OCI-LY1 (cell line): ENCODE measurements around the gene NPSR1.

Source experiments
- EZH2 ChIP-seq: fragments of 200-600 bp; sonication (generic), shearing (Covaris generic); IDR thresholded peaks from 2 replicates; pipeline ENCODE4 v1.8.0; 2017; ENCODE audit warnings: borderline replicate concordance, mixed run types, mild to moderate bottlenecking, antibody characterized with exemption, low read length, moderate library complexity, mixed read lengths
- TF ChIP-seq, protein P1 (sequence below): fragments of 200-600 bp; sonication (generic), shearing (Covaris generic); IDR thresholded peaks from 2 replicates; pipeline ENCODE4 v1.5.1; 2017; ENCODE audit warnings: mild to moderate bottlenecking, antibody characterized with exemption, low read length, moderate library complexity, mixed read lengths

DNA sequence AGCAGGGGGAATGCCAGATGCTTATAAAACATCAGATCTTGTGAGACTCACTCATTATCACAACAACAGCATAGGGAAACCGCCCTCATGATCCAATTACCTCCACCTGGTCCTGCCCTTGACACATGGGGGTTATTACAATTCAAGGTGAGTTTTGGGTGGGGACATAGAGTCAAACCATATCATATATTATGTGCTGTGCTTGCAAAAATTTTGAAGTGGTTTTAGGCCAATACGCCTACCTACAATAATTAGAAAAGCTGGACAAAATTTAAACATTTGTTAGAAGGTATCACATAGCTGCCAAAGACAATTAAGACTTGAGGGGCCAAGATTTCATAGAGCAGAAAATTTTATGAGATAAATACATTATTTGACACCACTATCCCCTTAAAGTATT, 29.5 kb downstream of the NPSR1 start:
- TF ChIP-seq, protein P1, sequence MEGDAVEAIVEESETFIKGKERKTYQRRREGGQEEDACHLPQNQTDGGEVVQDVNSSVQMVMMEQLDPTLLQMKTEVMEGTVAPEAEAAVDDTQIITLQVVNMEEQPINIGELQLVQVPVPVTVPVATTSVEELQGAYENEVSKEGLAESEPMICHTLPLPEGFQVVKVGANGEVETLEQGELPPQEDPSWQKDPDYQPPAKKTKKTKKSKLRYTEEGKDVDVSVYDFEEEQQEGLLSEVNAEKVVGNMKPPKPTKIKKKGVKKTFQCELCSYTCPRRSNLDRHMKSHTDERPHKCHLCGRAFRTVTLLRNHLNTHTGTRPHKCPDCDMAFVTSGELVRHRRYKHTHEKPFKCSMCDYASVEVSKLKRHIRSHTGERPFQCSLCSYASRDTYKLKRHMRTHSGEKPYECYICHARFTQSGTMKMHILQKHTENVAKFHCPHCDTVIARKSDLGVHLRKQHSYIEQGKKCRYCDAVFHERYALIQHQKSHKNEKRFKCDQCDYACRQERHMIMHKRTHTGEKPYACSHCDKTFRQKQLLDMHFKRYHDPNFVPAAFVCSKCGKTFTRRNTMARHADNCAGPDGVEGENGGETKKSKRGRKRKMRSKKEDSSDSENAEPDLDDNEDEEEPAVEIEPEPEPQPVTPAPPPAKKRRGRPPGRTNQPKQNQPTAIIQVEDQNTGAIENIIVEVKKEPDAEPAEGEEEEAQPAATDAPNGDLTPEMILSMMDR = no peak
- no peak for TF ChIP-seq EZH2
